IMR-90 (cell line): ENCODE measurements around the gene ANKRD52.

Source experiments
- FOS ChIP-seq: fragments of 150-350 bp; IDR thresholded peaks from 2 replicates; pipeline ENCODE4 v1.6.1; 2016; ENCODE audit warnings: low read depth, low read length
- MAZ ChIP-seq: IDR thresholded peaks from 2 replicates; pipeline ENCODE4 v1.6.1; 2012; ENCODE audit warnings: low read depth, mild to moderate bottlenecking, low read length, improper control_type of control experiment, moderate library complexity, borderline replicate concordance
- NFE2L2 ChIP-seq: fragments of 150-350 bp; IDR thresholded peaks from 2 replicates; pipeline ENCODE4 v1.6.1; 2016; ENCODE audit warnings: low read depth, mild to moderate bottlenecking, low read length
- POLR2A ChIP-seq: IDR thresholded peaks from 2 replicates; pipeline ENCODE4 v1.6.1; 2012; ENCODE audit warnings: mild to moderate bottlenecking, low read depth, low read length
- RAD21 ChIP-seq: IDR thresholded peaks from 2 replicates; pipeline ENCODE4 v1.6.1; 2012; ENCODE audit warnings: low read length, improper control_type of control experiment
- RCOR1 ChIP-seq: IDR thresholded peaks from 2 replicates; pipeline ENCODE4 v1.6.1; 2012; ENCODE audit warnings: mild to moderate bottlenecking, low read length, improper control_type of control experiment; ENCODE audit not compliant: insufficient replicate concordance
- TF ChIP-seq, protein P1 (sequence below): conservative IDR thresholded peaks from 2 replicates; pipeline ENCODE4 v1.5.1; 2012; ENCODE audit warnings: mild to moderate bottlenecking, low read depth, low read length, improper control_type of control experiment
- TF ChIP-seq, protein P2 (sequence below): fragments of 150-350 bp; IDR thresholded peaks from 2 replicates; pipeline ENCODE4 v1.6.1; 2017; ENCODE audit warnings: mild to moderate bottlenecking, antibody characterized with exemption, low read length, low read depth

DNA sequence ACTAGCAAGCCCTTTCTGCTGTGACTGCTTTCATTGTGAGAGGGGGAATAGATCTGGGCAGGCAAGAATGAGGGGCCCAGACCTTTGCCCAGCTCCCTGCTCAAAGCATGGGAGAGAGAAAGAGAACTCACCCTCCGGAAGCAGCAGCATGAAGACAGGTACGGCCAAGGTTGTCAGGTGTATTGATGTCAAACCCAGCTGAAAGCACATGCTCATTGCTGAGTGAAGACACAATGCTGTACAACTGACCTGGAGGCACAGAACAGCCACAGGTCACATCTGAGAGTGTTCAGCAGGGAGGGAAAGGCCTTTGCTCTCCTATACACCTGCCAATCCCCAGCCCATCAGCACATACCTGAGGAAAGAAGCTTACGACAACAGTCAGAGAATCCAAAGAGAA, 5.5 kb downstream of the ANKRD52 start:
- no peak for TF ChIP-seq POLR2A
- TF ChIP-seq, protein P1, sequence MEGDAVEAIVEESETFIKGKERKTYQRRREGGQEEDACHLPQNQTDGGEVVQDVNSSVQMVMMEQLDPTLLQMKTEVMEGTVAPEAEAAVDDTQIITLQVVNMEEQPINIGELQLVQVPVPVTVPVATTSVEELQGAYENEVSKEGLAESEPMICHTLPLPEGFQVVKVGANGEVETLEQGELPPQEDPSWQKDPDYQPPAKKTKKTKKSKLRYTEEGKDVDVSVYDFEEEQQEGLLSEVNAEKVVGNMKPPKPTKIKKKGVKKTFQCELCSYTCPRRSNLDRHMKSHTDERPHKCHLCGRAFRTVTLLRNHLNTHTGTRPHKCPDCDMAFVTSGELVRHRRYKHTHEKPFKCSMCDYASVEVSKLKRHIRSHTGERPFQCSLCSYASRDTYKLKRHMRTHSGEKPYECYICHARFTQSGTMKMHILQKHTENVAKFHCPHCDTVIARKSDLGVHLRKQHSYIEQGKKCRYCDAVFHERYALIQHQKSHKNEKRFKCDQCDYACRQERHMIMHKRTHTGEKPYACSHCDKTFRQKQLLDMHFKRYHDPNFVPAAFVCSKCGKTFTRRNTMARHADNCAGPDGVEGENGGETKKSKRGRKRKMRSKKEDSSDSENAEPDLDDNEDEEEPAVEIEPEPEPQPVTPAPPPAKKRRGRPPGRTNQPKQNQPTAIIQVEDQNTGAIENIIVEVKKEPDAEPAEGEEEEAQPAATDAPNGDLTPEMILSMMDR: no peak
- TF ChIP-seq MAZ: no peak
- TF ChIP-seq RAD21: no peak
- TF ChIP-seq, protein P2, sequence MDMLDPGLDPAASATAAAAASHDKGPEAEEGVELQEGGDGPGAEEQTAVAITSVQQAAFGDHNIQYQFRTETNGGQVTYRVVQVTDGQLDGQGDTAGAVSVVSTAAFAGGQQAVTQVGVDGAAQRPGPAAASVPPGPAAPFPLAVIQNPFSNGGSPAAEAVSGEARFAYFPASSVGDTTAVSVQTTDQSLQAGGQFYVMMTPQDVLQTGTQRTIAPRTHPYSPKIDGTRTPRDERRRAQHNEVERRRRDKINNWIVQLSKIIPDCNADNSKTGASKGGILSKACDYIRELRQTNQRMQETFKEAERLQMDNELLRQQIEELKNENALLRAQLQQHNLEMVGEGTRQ: no peak
- TF ChIP-seq FOS: no peak
- TF ChIP-seq RCOR1: no peak
- no peak for TF ChIP-seq NFE2L2
